Right lobe of liver (tissue), 6 donors: ENCODE measurements around the gene RNF166. TPM values are rescaled to one million over a fixed set of nuclear protein-coding genes. Genes with fewer than 3 reads are reported as not detected.
A peak's percentile ranks its signal among the peaks of the same experiment; 100 is the strongest.

Source experiments
- ATAC-seq, 4 donors: fragments of 200-7000 bp; cut with Tn5 transposase; one replicate each; pipeline ENCODE4 v1.9.1; 2020; ENCODE audit warnings: mild to moderate bottlenecking in 4 of 4, moderate library complexity in 4 of 4
- DNase-seq, 3 donors: peaks; one replicate each; pipeline ENCODE4 v3.0.0-alpha.2; 2020
- H3K27ac ChIP-seq, 3 donors: fragments of 200-600 bp; one replicate each; pipeline ENCODE4 v1.8.0; 2022
- H3K27me3 ChIP-seq, 2 donors: fragments of 200-600 bp; one replicate each; pipeline ENCODE4 v1.8.0; 2022
- H3K36me3 ChIP-seq, 4 donors: fragments of 200-600 bp; sonication (generic) in 1 of 4; one replicate each; pipeline versions ENCODE4 v1.5.1 to v1.8.0; 2017 to 2022; ENCODE audit warnings: control low read depth in 1 of 4
- H3K4me1 ChIP-seq, 4 donors: fragments of 200-600 bp; sonication (generic) in 1 of 4; one replicate each; pipeline versions ENCODE4 v1.5.1 to v1.8.0; 2017 to 2022; ENCODE audit warnings: control low read depth in 1 of 4
- H3K4me3 ChIP-seq, 3 donors: fragments of 200-600 bp; one replicate each; pipeline ENCODE4 v1.8.0; 2022
- H3K9me3 ChIP-seq, 4 donors: fragments of 200-600 bp; sonication (generic) in 1 of 4; one replicate each; pipeline versions ENCODE4 v1.5.1 to v1.8.0; 2017 to 2022; ENCODE audit warnings: control low read depth in 1 of 4
- POLR2A ChIP-seq: fragments of 450-650 bp; IDR thresholded peaks from one replicate; pipeline ENCODE4 v1.6.1; 2017; ENCODE audit warnings: antibody characterized with exemption, mild to moderate bottlenecking
- WGBS: methylation state at CpG from one replicate; pipeline ENCODE4 v1.1.6; 2018; ENCODE audit warnings: low coverage, low lambda C conversion rate; ENCODE audit not compliant: insufficient coverage; ENCODE audit errors: missing lambda C conversion rate; 5-methylcytosine and 5-hydroxymethylcytosine counted together
- intact Hi-C, 2 donors: fragments of 100-400 bp; cut with DNase I; formaldehyde crosslinking; loops; one replicate each; pipeline versions ENCODE4 v1.11.2 to v1.14.1; 2022
- total RNA-seq, 6 experiments: library from RNA; depleted of rRNA in 2 of 6; stranded (reverse); fragments of >200 nt in 2 of 6; fragmentation: NEBNext Ultra II Directional in 3 of 6; extraction: Animal tissue kit (Norgen Biotek cat#: 25700) in 3 of 6; gene quantifications; one replicate each; pipeline versions ENCODE4 v1.1.0 to v1.2.4, GENCODE V29; 2016 to 2023
- TF ChIP-seq, protein P1 (sequence below), 4 donors: fragments of 200-600 bp in 3 of 4; fragments of 450-650 bp in 1 of 4; IDR thresholded peaks; one replicate each; pipeline versions ENCODE4 v1.5.1 to v1.8.0; 2016 to 2022; ENCODE audit warnings: antibody characterized with exemption in 4 of 4, mild to moderate bottlenecking in 2 of 4
- donor health status: DM: no; HTN: yes; CAD: no.
- donor health status: DM: no; HTN: no; CAD: no.
- donor health status: DM: no; HTN: no; CAD: no.
- donor health status: DM: no; HTN: yes; CAD: no.
- donor health status: DM: no; HTN: yes; CAD: no.

RNF166 gene
- total RNA-seq, 6 experiments from 2014 or later, result 8.1 to 12.8 (median 10.0) TPM

DNA sequence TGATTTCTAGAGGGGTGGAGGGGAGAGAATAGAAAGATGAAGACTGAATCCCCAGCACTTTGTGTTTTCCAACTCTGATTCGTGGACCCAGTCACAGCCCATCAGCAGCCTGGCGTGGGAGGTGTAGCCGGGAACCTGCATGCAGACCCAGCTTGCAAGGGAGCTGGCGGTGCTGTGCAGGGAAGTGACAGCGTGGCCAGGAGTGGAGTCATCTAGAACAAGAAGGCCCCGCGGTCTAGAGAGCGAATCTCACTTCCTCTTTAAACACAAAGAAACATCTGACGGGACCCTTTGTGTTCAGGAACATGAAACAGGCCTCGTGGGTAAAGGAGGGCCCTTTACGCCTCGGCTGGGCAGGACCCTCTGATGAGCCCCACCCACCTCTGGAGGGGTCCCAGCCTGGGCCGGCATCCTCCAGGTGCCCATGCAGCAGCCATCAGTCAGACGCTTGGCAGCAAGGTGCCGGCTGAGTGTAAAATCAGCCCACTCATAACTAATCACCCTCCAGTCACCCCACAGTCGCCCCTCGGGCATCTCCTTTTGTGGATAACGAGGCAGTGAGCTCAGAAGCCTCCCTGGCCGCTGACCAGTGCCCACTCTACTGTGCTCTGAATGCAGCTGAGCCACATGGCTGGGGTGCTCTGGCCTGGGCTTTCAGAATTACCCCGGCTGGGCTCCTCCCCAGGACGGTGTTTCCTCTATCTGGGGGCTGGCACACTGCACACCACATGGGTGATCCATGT is 24.3 kb downstream of the RNF166 start:
- DNase-seq, result peak in 1 of 3 donors; percentile 73
- TF ChIP-seq, protein P1, sequence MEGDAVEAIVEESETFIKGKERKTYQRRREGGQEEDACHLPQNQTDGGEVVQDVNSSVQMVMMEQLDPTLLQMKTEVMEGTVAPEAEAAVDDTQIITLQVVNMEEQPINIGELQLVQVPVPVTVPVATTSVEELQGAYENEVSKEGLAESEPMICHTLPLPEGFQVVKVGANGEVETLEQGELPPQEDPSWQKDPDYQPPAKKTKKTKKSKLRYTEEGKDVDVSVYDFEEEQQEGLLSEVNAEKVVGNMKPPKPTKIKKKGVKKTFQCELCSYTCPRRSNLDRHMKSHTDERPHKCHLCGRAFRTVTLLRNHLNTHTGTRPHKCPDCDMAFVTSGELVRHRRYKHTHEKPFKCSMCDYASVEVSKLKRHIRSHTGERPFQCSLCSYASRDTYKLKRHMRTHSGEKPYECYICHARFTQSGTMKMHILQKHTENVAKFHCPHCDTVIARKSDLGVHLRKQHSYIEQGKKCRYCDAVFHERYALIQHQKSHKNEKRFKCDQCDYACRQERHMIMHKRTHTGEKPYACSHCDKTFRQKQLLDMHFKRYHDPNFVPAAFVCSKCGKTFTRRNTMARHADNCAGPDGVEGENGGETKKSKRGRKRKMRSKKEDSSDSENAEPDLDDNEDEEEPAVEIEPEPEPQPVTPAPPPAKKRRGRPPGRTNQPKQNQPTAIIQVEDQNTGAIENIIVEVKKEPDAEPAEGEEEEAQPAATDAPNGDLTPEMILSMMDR (IDR thresholded peaks at IDR 0.05), result no peak
- no peak for TF ChIP-seq POLR2A
- Histone ChIP-seq H3K4me1 (peaks cover 0 to 13% (median 4%) of the 10 kb centered on the region in 4 donors), H3K9me3 (no peaks in the 10 kb centered on the region), H3K4me3 (no peak overlapping the region), H3K27me3 (no peaks in the 10 kb centered on the region), H3K36me3 (no peaks in the 10 kb centered on the region), H3K27ac (peak overlapping the region in 2 of 3 donors; percentile 15 to 33)
- peak in 2 of 4 donors; percentile 5 to 35 for ATAC-seq
- WGBS, result 25% methylated on average over 16 of the region's 21 CpGs
- intact Hi-C loops, result no loop called here

DNA sequence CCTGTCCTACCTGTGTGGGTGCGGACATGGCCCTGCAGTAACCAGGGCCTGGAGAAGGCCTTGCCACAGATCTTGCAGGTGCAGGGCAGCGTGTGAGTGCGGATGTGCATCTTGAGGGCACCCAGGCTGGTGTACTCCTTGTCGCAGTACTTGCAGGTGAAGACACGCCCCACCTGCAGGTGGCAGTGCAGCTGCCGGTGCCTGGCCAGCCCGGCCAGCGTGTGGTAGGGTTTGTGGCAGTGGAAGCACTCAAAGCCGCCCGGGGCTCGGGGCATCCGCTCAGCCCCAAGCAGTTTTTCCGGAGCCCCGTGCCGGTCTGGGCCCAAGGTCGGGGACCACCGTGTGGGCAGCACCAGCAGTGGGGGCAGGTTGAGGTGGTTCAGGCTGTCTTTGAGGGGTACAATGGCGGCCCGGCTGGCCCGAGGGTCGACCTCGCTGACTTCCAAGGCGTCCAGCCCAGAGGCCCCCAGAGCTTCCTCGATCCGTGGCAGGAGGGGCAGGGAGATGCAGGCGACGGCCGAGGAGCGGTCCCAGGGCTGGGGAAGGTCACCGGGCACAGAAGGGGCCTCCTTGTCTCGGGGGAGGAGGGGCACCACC is 25.0 kb downstream of the RNF166 start:
- ATAC-seq (peak; percentile 67 to 76 (median 72)), DNase-seq (peak in 2 of 3 donors; percentile 69 to 73)
- no peaks in the 10 kb centered on the region for H3K9me3 ChIP-seq
- no peak overlapping the region for H3K27ac ChIP-seq
- WGBS, result 35% methylated on average over 10 of the region's 31 CpGs
- intact Hi-C loops, result no loop called here
- no peaks in the 10 kb centered on the region for H3K27me3 ChIP-seq
- H3K36me3 ChIP-seq, result no peaks in the 10 kb centered on the region
- H3K4me1 ChIP-seq, result peaks cover 0 to 8% (median 3%) of the 10 kb centered on the region in 4 donors
- H3K4me3 ChIP-seq, result no peak overlapping the region
- no peak for TF ChIP-seq POLR2A
- TF ChIP-seq, protein P1 (IDR thresholded peaks at IDR 0.05), result peak; percentile 42 to 67 (median 58)

DNA sequence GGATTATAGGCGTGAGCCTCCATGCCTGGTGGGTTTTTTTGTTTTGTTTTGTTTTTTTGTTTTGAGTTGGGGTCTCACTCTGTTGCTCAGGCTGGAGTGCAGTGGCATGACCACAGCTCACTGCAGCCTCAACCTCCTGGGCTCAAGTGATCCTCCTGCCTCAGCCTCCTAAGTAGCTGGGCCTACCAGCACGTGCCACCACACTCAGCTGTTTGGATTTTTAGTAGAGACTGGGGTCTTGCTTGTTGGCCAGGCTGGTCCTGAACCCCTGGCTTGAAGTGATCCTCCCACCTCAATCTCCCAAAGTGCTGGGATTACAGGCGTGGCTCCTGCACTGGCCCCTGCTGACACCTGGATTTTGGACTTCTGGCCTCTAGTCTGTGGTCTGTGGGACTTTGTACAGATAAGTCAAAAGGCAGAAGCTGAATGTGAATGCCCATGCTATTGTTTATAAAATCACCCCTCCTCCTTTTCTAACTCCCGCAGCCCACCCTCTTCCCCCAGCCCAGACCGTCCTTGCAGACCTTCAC is 25.6 kb downstream of the RNF166 start:
- TF ChIP-seq, protein P1 (IDR thresholded peaks at IDR 0.05), result no peak
- no peak for TF ChIP-seq POLR2A
- no peaks in the 10 kb centered on the region for H3K36me3 ChIP-seq
- intact Hi-C loops, result no loop called here
- H3K4me3 ChIP-seq, result no peak overlapping the region
- no peak for ATAC-seq
- no peak overlapping the region for H3K27ac ChIP-seq
- no peak for DNase-seq
- H3K27me3 ChIP-seq, result no peaks in the 10 kb centered on the region
- no peaks in the 10 kb centered on the region for H3K9me3 ChIP-seq
- WGBS, result 100% methylated on average over 1 of the region's 5 CpGs
- H3K4me1 ChIP-seq, result peaks cover 0 to 5% (median 1%) of the 10 kb centered on the region in 4 donors

DNA sequence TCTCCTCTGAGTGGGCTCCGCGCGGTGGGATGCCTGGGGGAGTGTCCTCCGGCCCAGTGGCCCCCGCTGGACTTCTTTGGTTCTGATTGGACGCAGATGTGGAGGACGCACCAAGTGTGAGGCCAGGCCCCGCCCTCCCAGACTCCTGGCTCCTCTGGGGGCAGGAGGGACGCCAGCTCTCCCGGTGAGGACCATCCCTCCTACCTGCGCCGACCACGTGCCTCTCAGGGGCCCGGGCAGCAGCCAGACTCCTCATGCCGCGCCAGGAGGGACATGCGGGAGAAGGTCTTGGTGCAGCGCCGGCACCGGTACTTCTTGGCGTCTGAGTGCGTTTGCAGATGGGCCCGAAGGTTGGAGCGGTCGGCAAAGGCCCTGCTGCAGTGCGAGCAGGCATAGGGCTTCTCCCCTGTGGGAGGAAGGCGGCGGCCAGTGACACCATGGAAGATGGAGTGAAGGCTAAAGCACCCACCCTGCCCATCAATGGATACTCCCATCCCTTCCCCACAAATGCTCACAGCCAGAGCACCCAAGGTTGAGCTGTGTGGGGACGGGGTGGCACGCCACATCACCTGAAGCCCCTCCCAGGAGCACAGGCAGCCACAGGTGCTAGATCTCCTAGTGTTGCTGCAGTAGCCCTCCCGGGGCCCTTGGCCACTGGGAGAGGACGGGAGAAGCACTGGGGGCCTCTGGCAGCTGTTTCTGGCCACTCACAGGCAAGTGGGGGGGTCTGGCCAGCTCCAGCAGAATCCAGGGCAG is 27.8 kb downstream of the RNF166 start:
- WGBS, result no CpG with 5 or more reads among the region's 32 CpGs
- intact Hi-C loops, result no loop called here
- DNase-seq (peak in 2 of 3 donors; percentile 44 to 53), ATAC-seq (no peak)
- no peak overlapping the region for H3K27ac ChIP-seq
- H3K27me3 ChIP-seq, result no peaks in the 10 kb centered on the region
- no peak for TF ChIP-seq POLR2A
- TF ChIP-seq, protein P1 (IDR thresholded peaks at IDR 0.05), result no peak
- no peak overlapping the region for H3K4me3 ChIP-seq
- H3K4me1 ChIP-seq, result peaks cover 0 to 3% (median 0%) of the 10 kb centered on the region in 4 donors
- no peaks in the 10 kb centered on the region for H3K36me3 ChIP-seq
- no peaks in the 10 kb centered on the region for H3K9me3 ChIP-seq
